MM.1S (cell line): ENCODE measurements around the gene BPI.

Experiments
- EZH2 ChIP-seq: fragments of 300-600 bp; sonication (generic); optimal IDR thresholded peaks from 2 replicates; pipeline ENCODE3; 2017; ENCODE audit warnings: low read depth, mild to moderate bottlenecking, antibody characterized with exemption, low read length, mixed read lengths
- EZH2phosphoT487 ChIP-seq: fragments of 300-600 bp; sonication (generic); IDR thresholded peaks from 2 replicates; pipeline ENCODE4 v1.6.1; 2018; ENCODE audit warnings: antibody characterized with exemption, low read length
- TF ChIP-seq, protein P1 (sequence below): fragments of 300-600 bp; sonication (generic); IDR thresholded peaks from 2 replicates; pipeline ENCODE4 v1.5.1; 2016; ENCODE audit warnings: antibody characterized with exemption, low read length, mixed read lengths

DNA sequence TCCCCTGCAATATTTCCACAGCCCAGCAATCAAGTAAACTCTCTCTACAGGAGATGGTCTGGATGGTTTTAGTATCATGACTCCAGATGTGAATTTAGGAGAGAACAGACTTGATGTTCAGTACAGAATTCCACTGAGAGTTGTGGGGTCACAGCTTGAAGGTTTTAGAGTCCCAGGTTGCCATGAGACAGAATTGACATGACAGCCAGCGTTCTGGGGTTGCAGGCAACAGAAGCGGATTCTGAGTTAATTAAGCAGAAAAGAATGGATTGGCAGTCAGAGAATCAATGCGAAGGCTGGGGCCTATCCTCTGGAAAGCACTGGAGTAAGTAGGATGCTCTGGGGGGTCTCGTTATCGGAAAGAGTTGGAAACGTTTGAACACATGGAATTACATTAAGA is 41.0 kb upstream of the BPI start:
- TF ChIP-seq, protein P1, sequence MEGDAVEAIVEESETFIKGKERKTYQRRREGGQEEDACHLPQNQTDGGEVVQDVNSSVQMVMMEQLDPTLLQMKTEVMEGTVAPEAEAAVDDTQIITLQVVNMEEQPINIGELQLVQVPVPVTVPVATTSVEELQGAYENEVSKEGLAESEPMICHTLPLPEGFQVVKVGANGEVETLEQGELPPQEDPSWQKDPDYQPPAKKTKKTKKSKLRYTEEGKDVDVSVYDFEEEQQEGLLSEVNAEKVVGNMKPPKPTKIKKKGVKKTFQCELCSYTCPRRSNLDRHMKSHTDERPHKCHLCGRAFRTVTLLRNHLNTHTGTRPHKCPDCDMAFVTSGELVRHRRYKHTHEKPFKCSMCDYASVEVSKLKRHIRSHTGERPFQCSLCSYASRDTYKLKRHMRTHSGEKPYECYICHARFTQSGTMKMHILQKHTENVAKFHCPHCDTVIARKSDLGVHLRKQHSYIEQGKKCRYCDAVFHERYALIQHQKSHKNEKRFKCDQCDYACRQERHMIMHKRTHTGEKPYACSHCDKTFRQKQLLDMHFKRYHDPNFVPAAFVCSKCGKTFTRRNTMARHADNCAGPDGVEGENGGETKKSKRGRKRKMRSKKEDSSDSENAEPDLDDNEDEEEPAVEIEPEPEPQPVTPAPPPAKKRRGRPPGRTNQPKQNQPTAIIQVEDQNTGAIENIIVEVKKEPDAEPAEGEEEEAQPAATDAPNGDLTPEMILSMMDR, result no peak
- no peak for TF ChIP-seq EZH2
- no peak for TF ChIP-seq EZH2phosphoT487
